ENCODE results near the gene YAF2. TPM values are rescaled to one million over a fixed set of nuclear protein-coding genes. Genes with fewer than 3 reads are reported as not detected.

Gene YAF2
- total and polyA plus RNA-seq, 2 of the 13 experiments (the other 11 are each of a cell fraction or from before 2014, with no cell fraction given) = 8.4 to 11.7 TPM

- TF ChIP-seq MAZ (IDR thresholded peaks at IDR 0.05; ENCODE audit: borderline replicate concordance, low read depth, low read length) (peak; percentile 19; the same call in 1 of the 2 replicates), MAZ (CRISPR knock-in tag; IDR thresholded peaks at IDR 0.05; ENCODE audit: low read depth) (0 out of 2 replicates have a peak, but pooled peaks have one; percentile 26), POLR2AphosphoS5 (IDR thresholded peaks at IDR 0.05; ENCODE audit: low read depth, low read length) (no peak), SALL2 (CRISPR knock-in tag; IDR thresholded peaks at IDR 0.05) (no peak), SKIL (CRISPR knock-in tag; IDR thresholded peaks at IDR 0.05; ENCODE audit: borderline replicate concordance) (peak; percentile 52; the same call in 1 of the 2 replicates), NR1H2 (CRISPR knock-in tag; IDR thresholded peaks at IDR 0.05; ENCODE audit: borderline replicate concordance, low read depth) (no peak), ZFAT (CRISPR knock-in tag; conservative IDR thresholded peaks at IDR 0.05) (no peak), ZZZ3 (CRISPR knock-in tag; IDR thresholded peaks at IDR 0.05; ENCODE audit: borderline replicate concordance) (no peak), ZBTB42 (CRISPR knock-in tag; IDR thresholded peaks at IDR 0.05) (no peak), ZNF558 (CRISPR knock-in tag; IDR thresholded peaks at IDR 0.05; ENCODE audit: borderline replicate concordance) (no peak), HOXA9 (CRISPR knock-in tag; IDR thresholded peaks at IDR 0.05; ENCODE audit: borderline replicate concordance) (no peak), ZNF569 (CRISPR knock-in tag; IDR thresholded peaks at IDR 0.05; ENCODE audit: borderline replicate concordance) (no peak), ZNF549 (CRISPR knock-in tag; IDR thresholded peaks at IDR 0.05) (no peak), SOX13 (IDR thresholded peaks at IDR 0.05) (no peak), SOX13 (CRISPR knock-in tag; conservative IDR thresholded peaks at IDR 0.05 in 1 of 2, IDR thresholded peaks at IDR 0.05 in 1 of 2) (peak in 1 of 2 experiments; percentile 53; a peak in 2 of 4 replicates), ZNF746 (CRISPR knock-in tag; IDR thresholded peaks at IDR 0.05) (no peak), ATF5 (CRISPR knock-in tag; IDR thresholded peaks at IDR 0.05; ENCODE audit: low read depth) (no peak), MTA1 (CRISPR knock-in tag; IDR thresholded peaks at IDR 0.05; ENCODE audit: borderline replicate concordance) (peak; percentile 39; the same call in 1 of the 2 replicates), ZNF530 (CRISPR knock-in tag; IDR thresholded peaks at IDR 0.05; ENCODE audit: low read depth) (no peak), EP300 (IDR thresholded peaks at IDR 0.05; ENCODE audit: low read depth in 2 of 2, low read length in 2 of 2) (peak in 1 of 2 experiments; percentile 45; a peak in 1 of 4 replicates), EP300 (CRISPR knock-in tag; IDR thresholded peaks at IDR 0.05; ENCODE audit: borderline replicate concordance) (no peak), FUBP1 (CRISPR knock-in tag; IDR thresholded peaks at IDR 0.05; ENCODE audit: borderline replicate concordance) (no peak), SMAD1 (CRISPR knock-in tag; IDR thresholded peaks at IDR 0.05; ENCODE audit: borderline replicate concordance, low read depth) (no peak)
Observed at GRCh38 chr12:42237052-42237852, 796 bp downstream of the YAF2 start (continued).

Measured in HepG2 (cell line).